Measurements from ENCODE around the gene TIFAB.
A peak's percentile ranks its signal among the peaks of the same experiment; 100 is the strongest.

The TIFAB gene

DNA sequence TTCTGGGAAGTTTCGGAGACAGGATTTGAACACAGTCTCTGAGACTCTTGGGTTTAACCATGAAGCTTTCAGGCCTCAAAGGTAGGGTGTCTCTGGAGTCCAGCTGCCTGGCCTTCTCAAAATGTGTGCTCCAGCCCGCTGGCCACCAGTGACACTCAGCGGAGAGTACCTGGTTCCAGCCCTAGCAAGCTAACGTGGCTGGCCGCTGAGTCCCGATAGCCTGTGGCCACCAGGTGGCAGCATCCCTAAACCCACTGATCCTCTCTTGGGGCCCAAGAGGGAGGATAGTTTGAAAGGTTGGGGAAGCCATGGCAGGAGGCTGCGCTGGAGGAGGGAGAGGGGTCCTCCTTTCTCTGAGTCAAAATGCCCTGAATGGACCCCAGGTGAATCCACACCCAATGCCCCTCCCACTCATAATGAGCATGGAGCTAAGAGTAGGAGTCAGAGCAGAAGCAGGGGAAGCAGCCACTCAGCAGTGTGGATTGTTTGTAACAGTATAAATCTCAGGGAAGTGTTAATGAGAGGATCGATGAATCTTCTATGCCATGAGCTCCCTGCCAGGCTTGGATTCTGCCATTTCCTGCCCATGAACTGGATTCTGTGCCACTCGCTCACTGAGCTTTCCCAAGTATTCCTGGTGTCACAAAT, 5.4 kb upstream of the TIFAB start:
- DNase-seq: peak; percentile 49

- no peak for DNase-seq
Measured at GRCh38 chr5:135456238-135457099, 4.3 kb upstream of the TIFAB start.

DNA sequence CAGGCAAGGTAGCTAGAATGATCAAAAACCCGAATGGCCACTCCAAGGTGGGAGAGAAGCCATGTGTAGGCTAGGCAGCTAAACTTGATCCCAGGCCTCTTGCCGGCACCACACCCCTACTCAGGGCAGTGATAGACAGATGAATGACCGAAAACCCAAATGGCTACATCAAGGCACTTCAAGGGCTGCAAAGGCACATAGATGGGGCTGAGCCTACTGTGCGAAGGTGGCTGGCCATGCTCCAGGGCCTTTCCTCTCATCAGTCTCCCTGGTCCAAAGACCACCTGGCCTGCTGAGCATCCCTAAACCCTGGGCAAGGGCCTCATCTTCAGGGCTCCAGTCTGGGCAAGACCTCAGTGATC, 3.7 kb upstream of the TIFAB start:
- no peak for DNase-seq

DNA sequence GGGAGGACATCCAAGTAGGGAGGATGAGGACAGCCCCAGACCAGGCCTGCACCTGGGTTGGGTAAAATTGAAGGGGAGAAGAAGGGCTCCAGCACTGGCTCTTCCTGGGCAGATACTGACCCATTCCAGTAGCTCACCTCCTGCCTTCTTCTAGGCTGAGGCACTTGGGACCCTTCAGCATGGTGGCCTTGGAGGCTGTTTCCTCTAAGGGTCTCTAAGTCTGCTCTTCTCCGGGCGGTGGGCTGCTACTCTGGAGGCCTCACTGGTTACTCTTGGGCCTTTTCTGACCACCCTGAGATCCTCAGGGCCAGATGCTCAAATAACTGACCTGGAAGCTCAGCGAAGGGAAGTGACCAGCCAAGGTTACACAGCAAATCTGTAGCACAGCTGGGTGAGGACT, 2.8 kb upstream of the TIFAB start:
- no peak for DNase-seq

GRCh38 chr5:135453613-135454012, 1.5 kb upstream of the TIFAB start:
- no peak for DNase-seq

- no peak for DNase-seq
Measured at GRCh38 chr5:135451581-135452320, 400 bp downstream of the TIFAB start.

- no peak for DNase-seq
Measured at GRCh38 chr5:135450952-135451351, 1.2 kb downstream of the TIFAB start.

- no peak for DNase-seq
Measured at GRCh38 chr5:135450336-135450735, 1.8 kb downstream of the TIFAB start.

DNA sequence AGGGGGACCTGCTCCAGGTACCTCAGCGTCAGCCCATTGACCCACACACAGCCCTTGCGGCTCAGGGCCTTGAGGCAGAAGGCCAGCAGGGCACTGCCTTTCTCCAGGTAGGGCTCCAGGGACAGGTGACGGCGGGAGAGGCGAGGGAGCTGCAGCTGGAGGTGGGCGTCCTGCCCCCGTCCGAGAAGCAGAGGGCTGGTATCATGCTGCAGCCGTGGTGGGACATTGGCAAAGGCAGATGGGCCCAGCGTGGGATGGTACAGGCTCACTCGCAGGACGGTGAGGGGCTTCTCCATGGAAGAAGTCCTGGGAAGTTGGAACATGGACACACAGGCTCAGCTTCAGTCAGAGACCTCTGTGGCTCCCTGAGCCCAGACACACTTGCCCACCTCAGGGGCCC, 2.5 kb downstream of the TIFAB start:
- DNase-seq: no peak

GRCh38 chr5:135448791-135449507, 3.2 kb downstream of the TIFAB start:
- DNase-seq: no peak

GRCh38 chr5:135448071-135448739, 3.9 kb downstream of the TIFAB start:
- no peak for DNase-seq

DNA sequence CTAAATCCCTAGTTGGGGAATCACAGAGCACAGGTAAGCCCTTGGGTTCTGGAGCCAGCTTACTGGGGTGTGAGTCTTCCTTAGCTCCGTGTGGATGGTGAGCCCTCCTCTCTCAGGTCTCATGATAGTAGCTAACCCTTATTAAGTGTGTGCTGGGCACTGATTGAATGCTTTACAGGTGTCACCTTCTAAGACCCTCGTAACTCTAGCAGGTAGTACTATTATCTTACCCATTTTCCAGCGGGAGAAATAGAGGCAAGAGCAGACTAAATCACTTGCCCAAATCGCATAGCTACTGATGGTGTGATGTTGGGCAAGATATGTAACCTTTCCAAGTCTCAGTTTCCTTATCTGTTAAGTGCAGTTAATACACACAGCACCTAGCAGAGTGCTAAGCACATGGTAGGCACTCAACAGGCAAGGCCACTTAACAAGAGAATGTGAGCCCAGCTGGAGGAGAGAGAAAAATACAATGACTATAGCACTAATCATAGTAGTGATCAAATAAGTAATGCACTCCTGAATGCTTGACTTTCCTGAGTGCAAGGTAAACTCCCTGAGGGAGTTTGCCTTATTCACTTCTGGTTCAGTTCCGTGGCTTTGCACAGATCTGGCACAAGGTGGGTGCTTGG, 4.7 kb downstream of the TIFAB start, which contains the start of gene DCANP1:
Gene DCANP1 (minus strand): TSS at position 51 of the 632 bp plus-strand sequence. CDS start 240 bp downstream, outside the sequence.
- no peak for DNase-seq

DNA sequence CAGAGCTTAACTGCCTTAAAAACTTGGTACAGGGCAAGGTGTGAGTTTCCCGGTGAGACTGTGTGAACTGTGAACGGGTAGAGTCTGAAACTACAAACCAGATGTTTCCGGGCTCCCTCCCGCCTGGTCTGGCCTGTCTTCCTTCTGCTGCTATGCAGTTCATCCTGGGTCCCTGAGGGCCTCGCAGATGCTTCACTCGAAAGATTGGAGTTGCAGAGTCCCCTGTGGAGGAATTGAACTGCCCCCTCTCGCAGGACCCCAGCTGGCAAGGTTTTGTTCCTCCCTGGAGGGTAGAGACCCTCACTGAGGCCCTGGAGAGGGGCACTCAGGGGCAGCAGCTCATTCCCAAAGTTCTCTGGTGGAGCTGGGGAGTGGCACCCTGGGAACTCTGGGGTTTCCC, 5.5 kb downstream of the TIFAB start:
- DNase-seq: no peak

DNA sequence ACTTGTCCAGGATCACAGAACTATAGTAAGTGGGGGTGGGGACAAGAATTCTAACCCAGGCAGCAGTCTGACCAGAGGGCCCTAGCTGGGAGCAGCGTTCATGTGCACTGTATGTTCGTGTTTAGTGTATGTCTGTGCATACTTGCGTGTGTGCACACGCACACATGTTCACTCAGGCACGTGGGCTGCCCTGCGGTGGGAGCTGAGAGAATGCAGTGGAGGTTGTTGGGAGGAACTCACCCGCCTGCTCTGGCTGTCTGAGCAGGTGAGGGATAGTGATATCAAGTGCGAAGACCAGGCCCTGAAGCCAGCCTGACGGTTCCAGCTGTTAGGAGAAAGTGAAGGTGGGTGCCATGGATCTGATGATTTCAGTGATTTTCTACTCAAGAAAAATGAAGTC, 5.9 kb downstream of the TIFAB start:
- DNase-seq: no peak

DNA sequence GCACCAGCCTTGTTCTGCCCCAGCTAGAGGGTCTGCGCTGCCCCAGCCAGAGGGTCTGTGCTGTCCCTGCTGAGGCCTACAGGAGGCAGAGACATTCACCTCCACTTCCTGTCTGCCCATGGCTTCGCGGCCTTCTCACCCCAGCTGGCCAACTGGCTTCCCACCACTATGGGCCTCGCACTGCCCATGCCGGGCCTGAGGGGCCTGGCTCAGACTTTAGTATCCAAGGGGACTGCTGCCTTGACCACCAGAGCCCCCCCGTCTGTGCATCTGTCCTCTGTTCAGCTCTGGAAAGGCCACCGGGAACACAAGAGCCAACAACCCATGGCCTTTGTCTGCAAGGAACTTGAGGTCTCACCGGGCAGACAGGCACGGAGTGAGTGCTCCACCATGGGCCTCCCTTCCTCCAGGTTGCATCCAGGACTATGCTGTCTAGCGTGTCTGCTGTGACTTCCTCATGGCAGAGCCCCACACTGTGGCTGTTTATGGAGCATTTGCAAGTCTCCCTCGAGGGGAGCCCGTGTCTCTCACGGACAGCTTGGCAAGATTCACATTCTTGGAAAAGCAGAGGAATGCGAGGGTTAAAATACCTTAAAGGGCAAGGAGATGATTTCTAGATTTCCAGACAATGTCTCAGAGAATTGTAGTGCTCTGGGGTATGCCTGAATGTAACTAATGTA, 6.7 kb downstream of the TIFAB start:
- DNase-seq: no peak

GRCh38 chr5:135444881-135445280, 7.3 kb downstream of the TIFAB start:
- no peak for DNase-seq

DNA sequence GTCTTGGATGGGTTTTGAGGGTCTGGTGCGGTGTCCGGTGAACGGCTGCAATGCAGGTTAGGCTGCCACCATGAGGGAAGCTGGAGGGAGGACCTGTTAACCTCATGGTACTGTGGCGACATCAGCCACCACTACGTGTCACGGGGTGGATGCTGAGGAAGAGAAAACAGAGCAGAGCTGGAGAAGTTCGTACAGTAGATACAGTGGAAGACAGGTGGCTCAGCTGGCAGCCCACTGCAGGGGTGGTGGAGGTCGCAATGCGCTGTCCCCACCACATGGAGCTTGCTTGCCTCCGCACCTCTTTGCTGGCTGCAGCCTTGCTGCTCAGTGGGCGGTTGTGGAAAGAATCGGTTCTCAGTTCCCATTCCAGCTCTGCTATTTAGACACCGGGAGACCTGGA, 7.8 kb downstream of the TIFAB start:
- DNase-seq: no peak

GRCh38 chr5:135443161-135443960, 8.8 kb downstream of the TIFAB start:
- no peak for DNase-seq

- DNase-seq: no peak
Measured at GRCh38 chr5:135442431-135443160, 9.6 kb downstream of the TIFAB start.

GRCh38 chr5:135441919-135442318, 10.2 kb downstream of the TIFAB start:
- no peak for DNase-seq
